ENCODE data around the gene ZNF524.

ZNF524 gene

GRCh38 chr19:55602104-55603001, 2.3 kb downstream of the ZNF524 start:
- DNase-seq (ENCODE audit: low spot score): no peak

GRCh38 chr19:55603115-55603514, 3.0 kb downstream of the ZNF524 start:
- no peak for DNase-seq (ENCODE audit: low spot score)

- DNase-seq (ENCODE audit: low spot score): no peak
Measured at GRCh38 chr19:55603581-55604292, 3.6 kb downstream of the ZNF524 start.

GRCh38 chr19:55605207-55605636, 5.1 kb downstream of the ZNF524 start:
- peak; percentile 95 for DNase-seq (ENCODE audit: low spot score)

- peak; percentile 68 for DNase-seq (ENCODE audit: low spot score)
Measured at GRCh38 chr19:55605637-55606470, 5.8 kb downstream of the ZNF524 start, which contains the start of gene ZNF865. TSS of gene ZNF865 (plus strand) at chr19:55605647. CDS start at chr19:55613619, 7,972 bp downstream.

GRCh38 chr19:55606471-55606787, 6.3 kb downstream of the ZNF524 start:
- no peak for DNase-seq (ENCODE audit: low spot score)

GRCh38 chr19:55606817-55607216, 6.7 kb downstream of the ZNF524 start:
- DNase-seq (ENCODE audit: low spot score): no peak

- no peak for DNase-seq (ENCODE audit: low spot score)
Measured at GRCh38 chr19:55609326-55609725, 9.2 kb downstream of the ZNF524 start.

GRCh38 chr19:55611300-55611982, 11.4 kb downstream of the ZNF524 start:
- no peak for DNase-seq (ENCODE audit: low spot score)

- no peak for DNase-seq (ENCODE audit: low spot score)
Measured at GRCh38 chr19:55611983-55612645, 12.0 kb downstream of the ZNF524 start.

GRCh38 chr19:55613396-55613795, 13.3 kb downstream of the ZNF524 start:
- no peak for DNase-seq (ENCODE audit: low spot score)

- DNase-seq (ENCODE audit: low spot score): no peak
Measured at GRCh38 chr19:55613930-55614710, 14.0 kb downstream of the ZNF524 start.

- no peak for DNase-seq (ENCODE audit: low spot score)
Measured at GRCh38 chr19:55614711-55615542, 14.8 kb downstream of the ZNF524 start.

- DNase-seq (ENCODE audit: low spot score): no peak
Measured at GRCh38 chr19:55615543-55616394, 15.7 kb downstream of the ZNF524 start.

GRCh38 chr19:55616395-55616875, 16.3 kb downstream of the ZNF524 start:
- DNase-seq (ENCODE audit: low spot score): no peak

GRCh38 chr19:55617426-55617825, 17.3 kb downstream of the ZNF524 start:
- DNase-seq (ENCODE audit: low spot score): no peak

GRCh38 chr19:55618426-55618825, 18.3 kb downstream of the ZNF524 start:
- DNase-seq (ENCODE audit: low spot score): no peak

GRCh38 chr19:55619286-55619685, 19.2 kb downstream of the ZNF524 start:
- DNase-seq (ENCODE audit: low spot score): no peak

Measured in germinal center (tissue), 1 donor.